PC-3 (cell line): ENCODE measurements around the gene ASNS. TPM values are rescaled to one million over a fixed set of nuclear protein-coding genes. Genes with fewer than 3 reads are reported as not detected.

ENCODE experiments used
- ATAC-seq: fragments of 200-7000 bp; cut with Tn5 transposase; 2 replicates; pipeline ENCODE4 v1.9.1; 2020; ENCODE audit warnings: mild to moderate bottlenecking, moderate library complexity
- BruUV-seq: library from RNA; stranded (reverse); fragments of 400-500 nt; replicated peaks from 2 replicates; lab custom pipeline; 2021; lab: Mats Ljungman, UMichigan
- CTCF ChIA-PET: fragments of 300-600 bp; sonication (Branson Sonifier 250); formaldehyde crosslinking; loops from one replicate; lab custom pipeline; 2022; ENCODE audit warnings: antibody characterized with exemption; lab: Charles Lee
- POLR2A ChIA-PET: fragments of 300-600 bp; sonication (Branson Sonifier 250); formaldehyde crosslinking; loops from one replicate; lab custom pipeline; 2022; ENCODE audit warnings: antibody characterized with exemption; ENCODE audit not compliant: unreplicated experiment; lab: Charles Lee
- DNase-seq: peaks from one replicate; pipeline ENCODE4 v3.0.0-alpha.2; 2015
- H2AFZ ChIP-seq: fragments of 300-600 bp; sonication (generic); 2 replicates; pipeline ENCODE4 v1.6.0; 2016; ENCODE audit warnings: antibody characterized with exemption, low read length
- H3F3A ChIP-seq: fragments of 300-600 bp; sonication (generic); one replicate; pipeline ENCODE4 v1.6.0; 2017; ENCODE audit warnings: antibody characterized with exemption, low read length, control low read depth, mild to moderate bottlenecking; ENCODE audit not compliant: unreplicated experiment
- H3K27ac ChIP-seq: fragments of 300-600 bp; sonication (generic); 2 replicates; pipeline ENCODE4 v1.5.1; 2016; ENCODE audit warnings: mild to moderate bottlenecking, low read length
- H3K27me3 ChIP-seq: fragments of 300-600 bp; sonication (generic); 2 replicates; pipeline ENCODE4 v1.6.1; 2016; ENCODE audit warnings: low read length, mixed read lengths
- H3K36me3 ChIP-seq: fragments of 300-600 bp; sonication (generic); 2 replicates; pipeline ENCODE4 v1.6.1; 2016; ENCODE audit warnings: low read depth, mixed run types, low read length, mixed read lengths
- H3K4me1 ChIP-seq: fragments of 300-600 bp; sonication (generic); 2 replicates; pipeline ENCODE4 v1.5.1; 2016; ENCODE audit warnings: low read length; ENCODE audit not compliant: insufficient read depth
- H3K4me2 ChIP-seq: fragments of 300-600 bp; sonication (generic); 2 replicates; pipeline ENCODE4 v1.6.0; 2016; ENCODE audit warnings: low read length
- H3K4me3 ChIP-seq: fragments of 300-600 bp; sonication (generic); 2 replicates; pipeline ENCODE4 v1.5.1; 2016; ENCODE audit warnings: mild to moderate bottlenecking, low read length, mixed read lengths
- H3K79me2 ChIP-seq: fragments of 300-600 bp; sonication (generic); 2 replicates; pipeline ENCODE4 v1.6.1; 2017; ENCODE audit warnings: low read length, mixed read lengths
- H3K9ac ChIP-seq: fragments of 300-600 bp; sonication (generic); 2 replicates; pipeline ENCODE4 v1.6.0; 2016; ENCODE audit warnings: mild to moderate bottlenecking, low read length
- H3K9me2 ChIP-seq: fragments of 300-600 bp; sonication (generic); replicated peaks from 2 replicates; pipeline ENCODE4 v1.6.1; 2016; ENCODE audit warnings: mixed run types, low read length, mixed read lengths
- H3K9me3 ChIP-seq: fragments of 300-600 bp; sonication (generic); 2 replicates; pipeline ENCODE4 v1.6.1; 2016; ENCODE audit warnings: low read length, mixed read lengths
- H4K20me1 ChIP-seq: fragments of 300-600 bp; sonication (generic); 2 replicates; pipeline ENCODE4 v1.6.1; 2016; ENCODE audit warnings: low read length, mixed read lengths
- EZH2 ChIP-seq: fragments of 300-600 bp; sonication (generic); IDR thresholded peaks from one replicate; pipeline ENCODE4 v1.6.1; 2017; ENCODE audit warnings: antibody characterized with exemption, mild to moderate bottlenecking, low read length; ENCODE audit not compliant: unreplicated experiment
- EZH2phosphoT487 ChIP-seq: fragments of 300-600 bp; sonication (generic); IDR thresholded peaks from 2 replicates; pipeline ENCODE4 v1.6.1; 2018; ENCODE audit warnings: mild to moderate bottlenecking, antibody characterized with exemption, low read length, borderline replicate concordance
- intact Hi-C: fragments of 100-400 bp; cut with micrococcal nuclease; formaldehyde crosslinking; loops from 2 replicates; pipeline ENCODE4 v1.9.0; 2023
- total RNA-seq: library from RNA; depleted of rRNA; stranded (reverse); fragments of >200 nt; gene quantifications from 2 replicates; pipeline ENCODE4 v1.2.3, GENCODE V29; 2014
- TF ChIP-seq, protein P1 (sequence below): fragments of 300-600 bp; sonication (generic); conservative IDR thresholded peaks from 2 replicates; pipeline ENCODE4 v1.5.1; 2017; ENCODE audit warnings: antibody characterized with exemption, low read depth, mild to moderate bottlenecking, low read length

The ASNS gene
- total RNA-seq, 1 experiment from 2014 or later, result 19.5 TPM

DNA sequence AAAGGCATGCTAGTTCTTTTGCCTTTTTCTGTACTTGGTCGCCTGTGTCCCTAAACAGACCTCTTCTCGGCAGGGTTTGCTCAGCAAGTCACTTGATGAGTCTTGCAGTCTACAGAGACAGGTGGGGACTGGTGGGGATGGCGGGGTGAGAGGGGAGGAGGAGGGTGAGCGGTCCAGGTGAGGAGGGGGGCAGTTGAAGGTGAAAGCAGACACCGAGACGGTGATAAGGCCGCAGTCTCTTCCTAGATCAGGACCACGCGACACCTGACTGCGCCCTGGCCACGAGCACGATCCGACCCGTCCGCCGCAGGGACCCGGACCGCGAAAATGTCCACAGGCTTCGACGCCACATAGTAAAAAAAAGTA is 566 bp downstream of the ASNS start:
- intact Hi-C loops, result loop anchor here (1.0 to 5.0 kb wide), 4 partner anchors 57 to 236 kb away; partner anchors contain the start of gene LMTK2
- TF ChIP-seq, protein P1, sequence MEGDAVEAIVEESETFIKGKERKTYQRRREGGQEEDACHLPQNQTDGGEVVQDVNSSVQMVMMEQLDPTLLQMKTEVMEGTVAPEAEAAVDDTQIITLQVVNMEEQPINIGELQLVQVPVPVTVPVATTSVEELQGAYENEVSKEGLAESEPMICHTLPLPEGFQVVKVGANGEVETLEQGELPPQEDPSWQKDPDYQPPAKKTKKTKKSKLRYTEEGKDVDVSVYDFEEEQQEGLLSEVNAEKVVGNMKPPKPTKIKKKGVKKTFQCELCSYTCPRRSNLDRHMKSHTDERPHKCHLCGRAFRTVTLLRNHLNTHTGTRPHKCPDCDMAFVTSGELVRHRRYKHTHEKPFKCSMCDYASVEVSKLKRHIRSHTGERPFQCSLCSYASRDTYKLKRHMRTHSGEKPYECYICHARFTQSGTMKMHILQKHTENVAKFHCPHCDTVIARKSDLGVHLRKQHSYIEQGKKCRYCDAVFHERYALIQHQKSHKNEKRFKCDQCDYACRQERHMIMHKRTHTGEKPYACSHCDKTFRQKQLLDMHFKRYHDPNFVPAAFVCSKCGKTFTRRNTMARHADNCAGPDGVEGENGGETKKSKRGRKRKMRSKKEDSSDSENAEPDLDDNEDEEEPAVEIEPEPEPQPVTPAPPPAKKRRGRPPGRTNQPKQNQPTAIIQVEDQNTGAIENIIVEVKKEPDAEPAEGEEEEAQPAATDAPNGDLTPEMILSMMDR, result no peak
- TF ChIP-seq EZH2phosphoT487, result no peak
- TF ChIP-seq EZH2, result no peak
- POLR2A ChIA-PET, result no interaction called here
- peak overlapping the region; percentile 80 for H3K4me3 ChIP-seq
- no peaks in the 10 kb centered on the region for H3K36me3 ChIP-seq
- H3K27ac ChIP-seq, result no peak overlapping the region
- no peaks in the 10 kb centered on the region for H3K9me2 ChIP-seq
- H3K4me1 ChIP-seq, result peaks cover 10% of the 10 kb centered on the region
- peak overlapping the region; percentile 96 for H3K4me2 ChIP-seq
- H3K27me3 ChIP-seq, result no peaks in the 10 kb centered on the region
- no peaks in the 10 kb centered on the region for H3F3A ChIP-seq
- H2AFZ ChIP-seq, result peak overlapping the region; percentile 92
- H3K9ac ChIP-seq, result peak overlapping the region; percentile 32
- DNase-seq, result peak; percentile 6
- H3K79me2 ChIP-seq, result peaks cover 13% of the 10 kb centered on the region; the same call in 1 of the 2 replicates
- CTCF ChIA-PET, result no interaction called here
- no peaks in the 10 kb centered on the region for H4K20me1 ChIP-seq
- no TSS peak for BruUV-seq
- no peaks in the 10 kb centered on the region for H3K9me3 ChIP-seq
- ATAC-seq, result no peak; the same call in 1 of the 2 replicates

DNA sequence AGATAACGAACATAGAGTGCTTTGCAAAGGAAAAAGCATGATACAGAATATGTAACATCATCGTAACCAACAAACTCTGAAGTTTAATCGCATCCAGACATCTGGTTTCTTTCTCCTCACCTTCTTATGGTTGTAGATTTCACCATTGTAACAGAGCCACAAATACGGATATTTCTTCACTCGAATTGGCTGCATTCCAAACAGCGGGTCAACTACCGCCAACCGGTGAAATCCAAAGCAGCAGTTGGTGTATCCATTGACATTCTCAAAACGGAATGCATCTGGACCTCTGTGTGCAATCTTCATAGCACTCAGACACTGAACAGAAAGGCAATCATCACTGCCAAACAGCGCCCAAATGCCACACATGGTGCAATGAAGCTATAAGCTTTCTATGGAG is 3.4 kb downstream of the ASNS start:
- POLR2A ChIA-PET, result no interaction called here
- intact Hi-C loops, result no loop called here

GRCh38 chr7:97868314-97868713 is 3.9 kb downstream of the ASNS start:
- no peaks in the 10 kb centered on the region for H3K9me2 ChIP-seq
- no TSS peak for BruUV-seq
- ChIA-PET POLR2A (no interaction called here), CTCF (no interaction called here)
- H3K27ac ChIP-seq, result no peak overlapping the region
- ATAC-seq, result no peak
- H3K9me3 ChIP-seq, result no peaks in the 10 kb centered on the region
- H3K4me3 ChIP-seq, result no peak overlapping the region
- H3K36me3 ChIP-seq, result no peaks in the 10 kb centered on the region
- intact Hi-C loops, result no loop called here
- H3K9ac ChIP-seq, result no peak overlapping the region
- H3K27me3 ChIP-seq, result no peaks in the 10 kb centered on the region
- no peak overlapping the region for H3K4me2 ChIP-seq
- no peaks in the 10 kb centered on the region for H3F3A ChIP-seq
- no peak for DNase-seq
- H2AFZ ChIP-seq, result no peak overlapping the region
- H3K79me2 ChIP-seq, result peaks cover 13% of the 10 kb centered on the region; the same call in 1 of the 2 replicates
- H4K20me1 ChIP-seq, result no peaks in the 10 kb centered on the region
- H3K4me1 ChIP-seq, result peaks cover 10% of the 10 kb centered on the region
- TF ChIP-seq, protein P1, result no peak
- TF ChIP-seq EZH2, result no peak
- no peak for TF ChIP-seq EZH2phosphoT487

More for the DNA sequence above, 3.4 kb downstream of the ASNS start:
- Histone ChIP-seq H3K79me2 (peaks cover 13% of the 10 kb centered on the region; the same call in 1 of the 2 replicates), H3F3A (no peaks in the 10 kb centered on the region), H3K4me1 (peaks cover 10% of the 10 kb centered on the region), H3K4me2 (no peak overlapping the region), H4K20me1 (no peaks in the 10 kb centered on the region), H2AFZ (no peak overlapping the region), H3K9me2 (no peaks in the 10 kb centered on the region), H3K9ac (no peak overlapping the region), H3K9me3 (no peaks in the 10 kb centered on the region), H3K36me3 (no peaks in the 10 kb centered on the region), H3K27ac (no peak overlapping the region), H3K4me3 (no peak overlapping the region), H3K27me3 (no peaks in the 10 kb centered on the region)
- CTCF ChIA-PET, result no interaction called here
- ATAC-seq (no peak), DNase-seq (no peak)
- no TSS peak for BruUV-seq
- TF ChIP-seq, protein P1, result no peak
- TF ChIP-seq EZH2 (no peak), EZH2phosphoT487 (no peak)
